Brain microvascular endothelial cell (primary cell): ENCODE measurements around the gene ST8SIA2.

Experiments used
- DNase-seq: peaks from one replicate; pipeline ENCODE4 v3.0.0-alpha.2; 2020
- H3K27ac ChIP-seq: fragments of 250-450 bp; sonication (Bioruptor Pico); 2 replicates; pipeline ENCODE4 v1.5.1; 2020; ENCODE audit warnings: mild to moderate bottlenecking, moderate library complexity
- H3K27me3 ChIP-seq: fragments of 250-450 bp; sonication (Bioruptor Pico); replicated peaks from 2 replicates; pipeline ENCODE4 v1.5.1; 2020; ENCODE audit warnings: mild to moderate bottlenecking
- H3K36me3 ChIP-seq: fragments of 250-450 bp; sonication (Bioruptor Pico); replicated peaks from 2 replicates; pipeline ENCODE4 v1.5.1; 2020; ENCODE audit warnings: mild to moderate bottlenecking
- H3K4me3 ChIP-seq: 2 replicates; pipeline ENCODE4 v1.5.1; 2011; ENCODE audit warnings: low read depth, mild to moderate bottlenecking, control low read depth, low read length, moderate library complexity
- in situ Hi-C: cut with HindIII; loops from 2 replicates; pipeline ENCODE4 v1.10.0; 2017; ENCODE audit warnings: low sequenced_read_pairs, low pct_ligation_motif_present
- TF ChIP-seq, protein P1 (sequence below): IDR thresholded peaks from 2 replicates; pipeline ENCODE4 v1.5.1; 2011; ENCODE audit warnings: low read depth, mild to moderate bottlenecking, moderate library complexity, low read length, control low read depth, inconsistent platforms; ENCODE audit errors: missing control alignments

The ST8SIA2 gene

GRCh38 chr15:92499731-92500530, 106.2 kb downstream of the ST8SIA2 start:
- in situ Hi-C loops: no loop called here
- Histone ChIP-seq H3K36me3 (no peaks in the 10 kb centered on the region), H3K27ac (no peak overlapping the region), H3K27me3 (no peaks in the 10 kb centered on the region), H3K4me3 (no peak overlapping the region)
- no peak for DNase-seq
- TF ChIP-seq, protein P1, sequence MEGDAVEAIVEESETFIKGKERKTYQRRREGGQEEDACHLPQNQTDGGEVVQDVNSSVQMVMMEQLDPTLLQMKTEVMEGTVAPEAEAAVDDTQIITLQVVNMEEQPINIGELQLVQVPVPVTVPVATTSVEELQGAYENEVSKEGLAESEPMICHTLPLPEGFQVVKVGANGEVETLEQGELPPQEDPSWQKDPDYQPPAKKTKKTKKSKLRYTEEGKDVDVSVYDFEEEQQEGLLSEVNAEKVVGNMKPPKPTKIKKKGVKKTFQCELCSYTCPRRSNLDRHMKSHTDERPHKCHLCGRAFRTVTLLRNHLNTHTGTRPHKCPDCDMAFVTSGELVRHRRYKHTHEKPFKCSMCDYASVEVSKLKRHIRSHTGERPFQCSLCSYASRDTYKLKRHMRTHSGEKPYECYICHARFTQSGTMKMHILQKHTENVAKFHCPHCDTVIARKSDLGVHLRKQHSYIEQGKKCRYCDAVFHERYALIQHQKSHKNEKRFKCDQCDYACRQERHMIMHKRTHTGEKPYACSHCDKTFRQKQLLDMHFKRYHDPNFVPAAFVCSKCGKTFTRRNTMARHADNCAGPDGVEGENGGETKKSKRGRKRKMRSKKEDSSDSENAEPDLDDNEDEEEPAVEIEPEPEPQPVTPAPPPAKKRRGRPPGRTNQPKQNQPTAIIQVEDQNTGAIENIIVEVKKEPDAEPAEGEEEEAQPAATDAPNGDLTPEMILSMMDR: no peak

GRCh38 chr15:92502336-92502735, 108.7 kb downstream of the ST8SIA2 start:
- DNase-seq: no peak
- Histone ChIP-seq H3K36me3 (no peaks in the 10 kb centered on the region), H3K27ac (no peak overlapping the region), H3K4me3 (no peak overlapping the region), H3K27me3 (no peaks in the 10 kb centered on the region)
- in situ Hi-C loops: no loop called here
- TF ChIP-seq, protein P1: no peak

GRCh38 chr15:92502930-92503857, 109.5 kb downstream of the ST8SIA2 start:
- DNase-seq: no peak
- in situ Hi-C loops: no loop called here
- Histone ChIP-seq H3K27me3 (no peaks in the 10 kb centered on the region), H3K4me3 (no peak overlapping the region), H3K27ac (no peak overlapping the region), H3K36me3 (no peaks in the 10 kb centered on the region)
- TF ChIP-seq, protein P1: no peak

GRCh38 chr15:92503889-92504288, 110.2 kb downstream of the ST8SIA2 start:
- no peak for DNase-seq
- Histone ChIP-seq H3K27ac (no peak overlapping the region), H3K27me3 (no peaks in the 10 kb centered on the region), H3K4me3 (no peak overlapping the region), H3K36me3 (no peaks in the 10 kb centered on the region)
- in situ Hi-C loops: no loop called here
- TF ChIP-seq, protein P1: no peak

DNA sequence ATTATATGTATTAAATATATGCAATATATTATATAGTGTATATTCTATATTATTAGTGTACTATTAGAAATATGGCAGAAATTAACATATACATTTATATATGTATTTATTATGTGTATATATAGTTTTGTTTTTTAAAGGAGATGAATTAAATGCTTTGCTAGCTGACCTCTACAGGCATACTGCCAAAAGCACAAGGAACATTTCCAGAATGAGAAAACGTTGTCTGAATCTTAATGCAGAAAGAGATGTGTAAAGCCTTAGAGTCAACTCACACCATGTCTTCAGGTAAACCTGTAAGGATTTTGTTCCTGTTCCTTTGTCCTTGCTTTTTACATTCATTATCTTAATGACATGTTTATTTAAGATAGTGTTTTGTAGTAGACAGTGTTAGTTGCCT, 111.9 kb downstream of the ST8SIA2 start:
- Histone ChIP-seq H3K4me3 (no peak overlapping the region), H3K27ac (no peak overlapping the region), H3K36me3 (no peaks in the 10 kb centered on the region), H3K27me3 (no peaks in the 10 kb centered on the region)
- TF ChIP-seq, protein P1: no peak
- DNase-seq: no peak
- in situ Hi-C loops: no loop called here
